ENCODE measurements around the gene ADAMTS17. TPM values are rescaled to one million over a fixed set of nuclear protein-coding genes. Genes with fewer than 3 reads are reported as not detected.

ADAMTS17 gene
- total RNA-seq, 1 experiment from 2014 or later = 4.2 TPM

DNA sequence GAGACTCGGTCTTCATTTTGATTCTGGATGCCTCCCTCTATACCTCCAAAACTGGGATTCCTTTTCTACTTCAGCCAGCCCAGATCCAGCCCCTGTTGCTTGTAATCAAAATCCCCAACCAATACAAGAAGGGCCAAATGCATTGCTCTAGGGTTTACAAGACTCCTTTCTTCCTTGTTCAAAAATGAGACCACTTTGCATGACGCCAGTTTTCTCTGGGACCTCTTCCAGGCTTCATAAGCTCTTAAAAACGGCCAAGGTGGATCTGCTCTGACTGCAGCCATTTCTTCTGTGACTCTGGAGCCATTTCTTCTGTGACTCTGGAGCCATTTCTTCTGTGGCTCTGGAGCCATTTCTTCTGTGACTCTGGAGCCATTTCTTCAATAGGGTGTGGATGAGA is 71.9 kb downstream of the ADAMTS17 start:
- no peak for ATAC-seq
- Histone ChIP-seq H3K9me3 (ENCODE audit: control insufficient read depth in 1 of 2, insufficient read depth in 1 of 2, low read depth in 1 of 2, low read length in 2 of 2) (peaks cover 0 to 3% of the 10 kb centered on the region in 2 experiments; a peak in 1 of 4 replicates), H4K20me1 (ENCODE audit: insufficient read depth) (no peaks in the 10 kb centered on the region), H3K9me2 (ENCODE audit: insufficient read depth) (no peaks in the 10 kb centered on the region), H3K4me3 (replicated peaks in 1 of 2; ENCODE audit: low read depth in 1 of 2, low read length in 2 of 2) (no peak overlapping the region), H3K79me2 (ENCODE audit: insufficient read depth, low read length) (no peaks in the 10 kb centered on the region), H2AFZ (ENCODE audit: low read depth, low read length, poor library complexity, severe bottlenecking) (no peak overlapping the region), H3K36me3 (ENCODE audit: control insufficient read depth in 1 of 2, insufficient read depth in 2 of 2, low read length in 2 of 2) (no peaks in the 10 kb centered on the region), H3K4me1 (ENCODE audit: control insufficient read depth in 1 of 2, insufficient read depth in 2 of 2, low read length in 2 of 2) (no peaks in the 10 kb centered on the region), H3K27me3 (ENCODE audit: insufficient read depth, low read length) (no peaks in the 10 kb centered on the region), H3K9ac (ENCODE audit: low read length) (no peak overlapping the region), H3K27ac (ENCODE audit: low read depth, low read length) (no peak overlapping the region), H3K4me2 (ENCODE audit: low read length) (no peak overlapping the region)
- no TSS peak for BruUV-seq (replicated peaks)
- intact Hi-C loops (cut with micrococcal nuclease) = no loop called here
- no peak for DNase-seq (ENCODE audit: low read depth, low spot score)
- ChIA-PET POLR2A (no interaction called here), CTCF (no interaction called here), RAD21 (ENCODE audit: low non-redundant PET in 1 of 2, low total read pairs in 2 of 2, uncharacterized antibody in 2 of 2, unreplicated experiment in 2 of 2) (no interaction called here)
- TF ChIP-seq, protein P1, sequence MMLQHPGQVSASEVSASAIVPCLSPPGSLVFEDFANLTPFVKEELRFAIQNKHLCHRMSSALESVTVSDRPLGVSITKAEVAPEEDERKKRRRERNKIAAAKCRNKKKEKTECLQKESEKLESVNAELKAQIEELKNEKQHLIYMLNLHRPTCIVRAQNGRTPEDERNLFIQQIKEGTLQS (IDR thresholded peaks at IDR 0.05) = no peak
- TF ChIP-seq TCF7L2 (IDR thresholded peaks at IDR 0.05; ENCODE audit: borderline replicate concordance, extremely low read depth, insufficient read depth, insufficient read length) = no peak
- no peak for TF ChIP-seq POLR2A (IDR thresholded peaks at IDR 0.05; ENCODE audit: borderline replicate concordance, extremely low read depth, insufficient read depth, insufficient read length)
- TF ChIP-seq SRF (IDR thresholded peaks at IDR 0.05; ENCODE audit: low read depth) = no peak
- no peak for TF ChIP-seq CEBPB (IDR thresholded peaks at IDR 0.05; ENCODE audit: low read depth)
- TF ChIP-seq FOSL1 (IDR thresholded peaks at IDR 0.05; ENCODE audit: low read depth) = no peak
- no peak for TF ChIP-seq SIN3A (IDR thresholded peaks at IDR 0.05; ENCODE audit: low read depth)
- no peak for TF ChIP-seq ZNF274 (IDR thresholded peaks at IDR 0.05; ENCODE audit: low read depth, low read length)
- TF ChIP-seq EGR1 (IDR thresholded peaks at IDR 0.05; ENCODE audit: low read depth) = no peak
- no peak for TF ChIP-seq ELF1 (IDR thresholded peaks at IDR 0.05; ENCODE audit: borderline replicate concordance, low read depth)
- TF ChIP-seq, protein P2, sequence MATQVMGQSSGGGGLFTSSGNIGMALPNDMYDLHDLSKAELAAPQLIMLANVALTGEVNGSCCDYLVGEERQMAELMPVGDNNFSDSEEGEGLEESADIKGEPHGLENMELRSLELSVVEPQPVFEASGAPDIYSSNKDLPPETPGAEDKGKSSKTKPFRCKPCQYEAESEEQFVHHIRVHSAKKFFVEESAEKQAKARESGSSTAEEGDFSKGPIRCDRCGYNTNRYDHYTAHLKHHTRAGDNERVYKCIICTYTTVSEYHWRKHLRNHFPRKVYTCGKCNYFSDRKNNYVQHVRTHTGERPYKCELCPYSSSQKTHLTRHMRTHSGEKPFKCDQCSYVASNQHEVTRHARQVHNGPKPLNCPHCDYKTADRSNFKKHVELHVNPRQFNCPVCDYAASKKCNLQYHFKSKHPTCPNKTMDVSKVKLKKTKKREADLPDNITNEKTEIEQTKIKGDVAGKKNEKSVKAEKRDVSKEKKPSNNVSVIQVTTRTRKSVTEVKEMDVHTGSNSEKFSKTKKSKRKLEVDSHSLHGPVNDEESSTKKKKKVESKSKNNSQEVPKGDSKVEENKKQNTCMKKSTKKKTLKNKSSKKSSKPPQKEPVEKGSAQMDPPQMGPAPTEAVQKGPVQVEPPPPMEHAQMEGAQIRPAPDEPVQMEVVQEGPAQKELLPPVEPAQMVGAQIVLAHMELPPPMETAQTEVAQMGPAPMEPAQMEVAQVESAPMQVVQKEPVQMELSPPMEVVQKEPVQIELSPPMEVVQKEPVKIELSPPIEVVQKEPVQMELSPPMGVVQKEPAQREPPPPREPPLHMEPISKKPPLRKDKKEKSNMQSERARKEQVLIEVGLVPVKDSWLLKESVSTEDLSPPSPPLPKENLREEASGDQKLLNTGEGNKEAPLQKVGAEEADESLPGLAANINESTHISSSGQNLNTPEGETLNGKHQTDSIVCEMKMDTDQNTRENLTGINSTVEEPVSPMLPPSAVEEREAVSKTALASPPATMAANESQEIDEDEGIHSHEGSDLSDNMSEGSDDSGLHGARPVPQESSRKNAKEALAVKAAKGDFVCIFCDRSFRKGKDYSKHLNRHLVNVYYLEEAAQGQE (IDR thresholded peaks at IDR 0.05; ENCODE audit: low read depth) = no peak
- no peak for TF ChIP-seq RAD21 (IDR thresholded peaks at IDR 0.05; ENCODE audit: low read depth)
- TF ChIP-seq EZH2phosphoT487 (IDR thresholded peaks at IDR 0.05; ENCODE audit: borderline replicate concordance) = no peak

Data from HCT116 (cell line).